ENCODE measurements around the gene STEAP2. TPM values are rescaled to one million over a fixed set of nuclear protein-coding genes. Genes with fewer than 3 reads are reported as not detected.

STEAP2 gene
- total RNA-seq, 1 experiment from 2014 or later = 13.4 TPM

GRCh38 chr7:90238022-90238421 is 26.5 kb downstream of the STEAP2 start:
- no peaks in the 10 kb centered on the region for H3K27me3 ChIP-seq (ENCODE audit: insufficient read depth, low read length)
- H3K9me3 ChIP-seq (ENCODE audit: control insufficient read depth in 1 of 2, insufficient read depth in 1 of 2, low read depth in 1 of 2, low read length in 2 of 2) = no peaks in the 10 kb centered on the region
- H3K36me3 ChIP-seq (ENCODE audit: control insufficient read depth in 1 of 2, insufficient read depth in 2 of 2, low read length in 2 of 2) = no peaks in the 10 kb centered on the region
- no peaks in the 10 kb centered on the region for H4K20me1 ChIP-seq (ENCODE audit: insufficient read depth)
- TF ChIP-seq ZFX (IDR thresholded peaks at IDR 0.05) = no peak
- no peak for TF ChIP-seq MAX (IDR thresholded peaks at IDR 0.05)
- TF ChIP-seq CTCF (IDR thresholded peaks at IDR 0.05 in 2 of 3, conservative IDR thresholded peaks at IDR 0.05 in 1 of 3; ENCODE audit: borderline replicate concordance in 1 of 3, insufficient read depth in 1 of 3, low read depth in 2 of 3, low read length in 2 of 3) = no peak
- TF ChIP-seq CBX3 (IDR thresholded peaks at IDR 0.05; ENCODE audit: low read depth) = no peak
- TF ChIP-seq YY1 (IDR thresholded peaks at IDR 0.05; ENCODE audit: extremely low read depth, insufficient replicate concordance, low read depth, low read length) = no peak
- no peak for TF ChIP-seq FOSL1 (IDR thresholded peaks at IDR 0.05; ENCODE audit: low read depth)
- no peak for TF ChIP-seq REST (IDR thresholded peaks at IDR 0.05; ENCODE audit: low read depth)
- no peak for TF ChIP-seq POLR2A (IDR thresholded peaks at IDR 0.05; ENCODE audit: borderline replicate concordance, extremely low read depth, insufficient read depth, insufficient read length)
- no peak for TF ChIP-seq EZH2 (IDR thresholded peaks at IDR 0.05)
- TF ChIP-seq POLR2AphosphoS5 (IDR thresholded peaks at IDR 0.05; ENCODE audit: low read depth, low read length) = no peak
- RAD21 ChIA-PET (ENCODE audit: low non-redundant PET in 1 of 2, low total read pairs in 2 of 2, uncharacterized antibody in 2 of 2, unreplicated experiment in 2 of 2) = no interaction called here
- CTCF ChIA-PET = no interaction called here
- POLR2A ChIA-PET = no interaction called here
- H3K9me2 ChIP-seq (ENCODE audit: insufficient read depth) = no peaks in the 10 kb centered on the region
- no peaks in the 10 kb centered on the region for H3K79me2 ChIP-seq (ENCODE audit: insufficient read depth, low read length)
- no peak overlapping the region for H3K9ac ChIP-seq (ENCODE audit: low read length)
- no peaks in the 10 kb centered on the region for H3K4me1 ChIP-seq (ENCODE audit: control insufficient read depth in 1 of 2, insufficient read depth in 2 of 2, low read length in 2 of 2)
- no peak for DNase-seq (ENCODE audit: low read depth, low spot score)
- ATAC-seq = no peak
- intact Hi-C loops (cut with micrococcal nuclease) = no loop called here
- H3K4me2 ChIP-seq (ENCODE audit: low read length) = no peak overlapping the region
- no peak overlapping the region for H3K27ac ChIP-seq (ENCODE audit: low read depth, low read length)
- H2AFZ ChIP-seq (ENCODE audit: low read depth, low read length, poor library complexity, severe bottlenecking) = no peak overlapping the region
- no TSS peak for BruUV-seq (replicated peaks)
- H3K4me3 ChIP-seq (replicated peaks in 1 of 2; ENCODE audit: low read depth in 1 of 2, low read length in 2 of 2) = no peak overlapping the region

All from HCT116 (cell line).